ENCODE data around the gene ATP11C.
A peak's percentile ranks its signal among the peaks of the same experiment; 100 is the strongest.
"Not testable (repeated sequence)": the region's sequence is repeated elsewhere in the genome, so short reads cannot be mapped to it uniquely, and the experiment has no call there.

ATP11C gene

GRCh38 chrX:139932901-139933796 is at the start of gene ATP11C:
TSS of gene ATP11C (minus strand) at chrX:139933053. CDS start at chrX:139932042, 1,011 bp downstream.
- DNase-seq: peak; percentile 11

DNA sequence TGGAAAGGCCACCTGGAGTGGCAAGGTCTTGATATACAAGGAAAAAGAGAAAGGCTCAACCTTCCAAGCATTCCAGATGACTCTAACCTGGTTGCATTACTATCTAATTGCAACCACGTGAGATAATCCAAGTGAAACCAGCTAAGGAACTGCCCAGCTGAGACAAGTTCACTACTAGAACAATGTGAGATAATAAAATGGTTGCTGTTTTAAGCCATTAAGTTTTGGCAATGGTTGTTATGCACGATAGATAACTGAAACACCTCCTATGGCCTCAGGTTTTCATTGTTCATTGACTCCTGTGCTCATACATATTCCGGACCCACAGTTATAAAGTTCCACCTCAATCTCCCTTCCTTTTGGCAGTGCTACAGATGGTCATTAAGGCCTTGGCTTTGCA is 41.6 kb upstream of the ATP11C start:
- DNase-seq: no peak

DNA sequence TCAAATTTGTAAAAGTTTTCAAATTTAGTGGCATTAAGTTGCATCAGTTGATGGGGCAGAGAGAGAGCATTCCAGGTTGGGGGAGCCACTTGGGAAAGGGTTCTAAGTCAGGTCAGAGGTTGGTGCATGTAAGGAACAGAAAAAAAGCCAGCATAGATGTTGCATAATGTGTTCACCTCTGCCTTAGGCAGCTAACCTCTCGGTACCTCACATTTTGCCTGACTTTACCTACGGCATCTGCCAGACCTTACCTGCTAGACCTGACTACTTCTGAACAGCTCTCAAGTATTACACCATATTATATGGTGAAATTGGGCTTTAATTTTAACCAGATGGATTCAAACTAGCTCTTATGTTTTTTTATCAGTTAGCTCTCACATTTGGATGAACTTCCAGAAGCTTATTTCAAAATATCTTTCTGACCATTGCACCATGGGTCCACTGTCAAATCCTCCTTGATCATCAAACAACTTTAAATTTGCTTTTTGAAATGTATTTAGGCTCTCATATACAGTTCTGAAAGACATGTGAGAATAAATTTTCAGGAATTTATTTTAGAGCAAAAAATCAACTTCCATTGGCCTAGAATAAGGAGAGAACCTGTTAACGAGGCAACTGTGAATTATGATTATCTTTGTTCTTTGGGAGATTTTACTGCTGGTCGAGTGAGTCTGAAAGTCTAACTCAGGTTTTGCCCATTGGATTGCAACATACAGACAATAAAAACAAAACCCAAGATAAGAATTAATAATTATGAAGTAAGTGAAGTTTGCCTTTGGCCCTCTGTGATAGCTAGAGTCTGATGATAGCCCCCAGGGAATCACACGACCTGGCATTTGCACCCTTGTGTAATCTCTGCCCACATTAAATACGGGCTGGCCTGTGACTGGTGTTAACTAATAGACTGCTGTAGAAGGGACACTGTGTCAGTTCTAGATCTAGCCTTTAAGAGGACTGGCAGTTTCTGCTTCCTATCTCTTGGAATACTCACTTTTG is 40.1 kb upstream of the ATP11C start:
- DNase-seq: no peak

GRCh38 chrX:139972113-139972512 is 39.3 kb upstream of the ATP11C start:
- DNase-seq: no peak

DNA sequence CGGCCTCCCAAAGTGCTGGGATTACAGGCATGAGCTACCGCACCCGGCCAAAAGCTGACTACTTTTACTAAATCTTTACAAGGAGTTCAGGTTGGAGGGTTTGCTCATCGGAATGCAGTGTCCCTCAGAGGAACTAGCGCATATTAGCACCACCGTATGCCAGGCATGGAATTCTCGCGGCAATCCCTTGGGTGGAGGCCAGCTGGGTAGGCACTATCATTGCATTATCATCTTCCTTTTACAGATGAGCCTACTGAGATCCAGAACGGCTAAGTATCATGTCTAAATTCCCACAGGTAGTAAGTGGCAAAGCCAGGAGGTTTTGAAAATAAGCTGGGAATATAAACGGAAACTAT is 38.5 kb upstream of the ATP11C start:
- DNase-seq: no peak

DNA sequence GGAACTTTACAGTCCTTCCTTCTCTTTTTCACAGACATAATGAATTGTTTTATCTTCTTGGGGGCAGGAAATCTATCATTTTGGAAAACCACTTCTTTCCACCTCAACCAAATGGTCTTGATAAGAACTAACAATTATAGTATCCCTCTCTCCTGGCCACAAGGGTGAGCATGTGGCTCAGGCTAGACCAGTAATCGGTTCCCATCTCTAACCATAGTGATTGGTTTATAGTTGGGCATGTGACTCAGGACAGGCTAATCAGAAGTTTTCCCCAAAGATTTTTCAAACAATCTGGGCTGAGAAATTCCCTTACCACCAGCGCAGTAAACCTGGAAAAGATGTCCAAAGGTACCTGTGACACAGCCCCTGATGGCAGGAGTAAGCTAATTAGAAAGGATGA is 36.4 kb upstream of the ATP11C start:
- DNase-seq: no peak

GRCh38 chrX:139967750-139968149 is 34.9 kb upstream of the ATP11C start:
- DNase-seq: no peak

- no peak for DNase-seq
Measured at GRCh38 chrX:139967300-139967699, 34.4 kb upstream of the ATP11C start.

- not testable (repeated sequence) for DNase-seq
Measured at GRCh38 chrX:139966159-139966558, 33.3 kb upstream of the ATP11C start.

- no peak for DNase-seq
Measured at GRCh38 chrX:139965421-139965820, 32.6 kb upstream of the ATP11C start, which contains the start of gene CXorf66. TSS of gene CXorf66 (minus strand) at chrX:139965521. CDS start at chrX:139965496, 25 bp downstream.

- not testable (repeated sequence) for DNase-seq
Measured at GRCh38 chrX:139961091-139961490, 28.2 kb upstream of the ATP11C start.

DNA sequence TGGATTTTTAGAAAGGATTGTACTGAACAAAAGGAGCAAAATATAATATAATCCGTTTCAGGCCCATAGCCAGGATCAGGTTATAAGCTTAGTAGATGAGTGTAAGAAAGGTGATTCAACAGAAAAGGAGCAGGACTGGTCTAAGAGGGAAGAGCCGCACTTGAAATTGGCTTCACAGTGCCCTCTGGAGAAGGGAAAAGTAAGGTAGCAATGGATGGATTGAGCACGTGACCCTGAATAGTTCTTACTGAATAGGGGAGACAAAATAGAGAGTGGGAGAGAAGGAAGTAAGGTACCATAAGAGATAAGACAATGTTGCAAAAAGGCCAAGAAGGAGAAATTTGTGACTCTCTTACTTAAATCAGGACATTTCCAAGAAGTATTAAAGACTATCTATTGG is 16.9 kb upstream of the ATP11C start:
- DNase-seq: no peak

- DNase-seq: no peak
Measured at GRCh38 chrX:139945075-139945474, 12.2 kb upstream of the ATP11C start.

DNA sequence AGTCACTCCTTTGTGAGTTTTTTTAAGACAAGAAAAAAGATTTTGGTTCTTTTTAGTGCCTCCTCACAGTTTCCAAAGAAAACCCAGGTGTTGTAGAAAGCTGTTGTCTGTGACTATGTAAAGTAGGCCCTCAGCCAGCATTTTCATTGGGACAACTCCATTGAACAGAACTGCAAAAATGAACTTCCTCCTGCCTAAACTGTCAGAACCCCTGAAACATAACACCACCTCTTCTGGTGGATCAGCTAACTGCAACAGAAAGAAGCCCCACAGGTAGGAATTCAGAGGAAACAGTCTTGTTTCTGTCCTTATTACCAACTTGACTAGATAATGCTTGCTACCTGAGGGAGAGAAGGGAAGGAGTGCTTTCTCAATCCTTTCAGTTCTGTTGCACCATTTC is 3.4 kb upstream of the ATP11C start:
- DNase-seq: no peak

DNA sequence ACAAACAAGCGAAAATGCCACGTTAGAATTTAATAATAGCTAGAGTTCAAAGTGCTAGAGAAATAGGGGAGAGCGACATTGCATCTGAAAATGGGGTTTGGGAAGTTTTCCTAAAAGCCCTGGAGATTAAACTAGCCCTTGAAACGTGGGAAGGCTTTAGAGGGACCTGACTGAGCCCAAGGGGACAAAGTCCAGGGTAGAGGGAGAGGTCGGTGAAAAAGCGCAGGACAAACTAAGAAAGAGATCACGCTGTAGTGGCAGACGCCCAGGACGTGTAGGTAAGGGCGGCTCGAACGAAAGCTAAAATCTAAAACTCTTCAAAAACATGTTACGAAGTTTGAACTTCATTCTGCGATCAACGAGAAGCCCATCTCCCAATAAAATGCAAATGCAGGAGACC is 1.1 kb upstream of the ATP11C start:
- DNase-seq: no peak

DNA sequence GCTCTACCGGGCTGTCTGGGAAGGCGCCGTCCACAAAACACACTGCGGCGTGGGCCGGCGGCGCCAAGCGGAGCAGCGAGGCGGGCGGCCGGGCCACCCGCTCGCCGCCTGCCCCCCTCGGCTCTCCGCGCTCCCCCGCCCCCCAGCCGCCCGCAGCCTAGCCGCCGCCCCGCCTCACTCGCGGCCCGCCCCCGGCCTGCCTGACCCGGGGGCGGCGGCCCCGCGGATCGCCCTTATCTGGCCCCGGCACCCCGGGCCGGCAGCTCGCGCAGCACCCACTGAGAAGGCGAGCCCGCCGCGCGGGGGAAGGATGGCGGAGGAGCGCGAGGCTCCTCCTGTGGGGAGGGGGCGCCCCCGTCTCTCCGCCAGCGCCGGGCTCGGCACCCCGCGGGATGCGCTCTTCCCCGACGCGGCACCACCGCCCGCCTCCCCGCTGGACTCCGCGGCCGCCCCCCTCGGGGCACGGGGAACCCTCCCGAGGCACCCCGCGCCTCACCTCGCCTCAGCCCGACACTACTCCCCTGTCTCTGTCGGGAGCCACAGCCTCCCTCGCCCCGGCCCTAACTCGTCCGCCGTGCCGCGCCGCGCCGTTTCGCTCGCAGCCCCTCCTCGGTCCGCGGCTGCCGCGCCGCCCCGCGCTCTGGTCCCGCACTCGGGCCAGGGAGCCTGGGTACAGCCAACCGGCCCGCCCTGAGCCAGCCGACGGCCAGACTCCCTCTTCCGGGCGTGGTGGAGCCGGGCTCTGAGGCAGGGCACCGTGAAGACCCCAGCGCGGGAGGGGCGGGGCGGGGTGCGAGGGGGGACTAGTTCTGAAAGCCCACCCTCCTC is 566 bp downstream of the ATP11C start:
- no peak for DNase-seq

DNA sequence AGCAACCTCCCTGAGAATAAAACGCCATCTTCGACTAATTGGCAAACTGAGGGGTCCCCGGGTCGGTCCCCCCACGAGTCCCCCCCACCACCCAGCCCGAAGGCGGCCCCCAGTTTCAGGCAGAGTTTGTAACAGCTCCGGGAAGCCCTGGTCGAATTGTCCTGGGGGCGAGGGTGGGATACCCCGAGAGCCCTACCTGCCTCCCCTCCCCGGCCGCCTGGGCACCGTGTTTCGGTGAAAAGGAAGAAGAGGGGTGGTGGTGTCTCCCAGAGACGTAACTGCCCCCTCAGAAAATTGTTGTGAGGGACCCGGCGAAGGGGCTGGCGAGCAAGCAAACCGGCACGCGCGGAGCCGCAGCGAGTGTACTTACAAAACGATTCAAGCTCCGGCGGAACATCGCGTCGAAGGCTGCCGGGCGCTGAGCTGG is 1.2 kb downstream of the ATP11C start:
- DNase-seq: no peak

GRCh38 chrX:139930916-139931645 is 1.8 kb downstream of the ATP11C start:
- no peak for DNase-seq

GRCh38 chrX:139930401-139930800 is 2.5 kb downstream of the ATP11C start:
- DNase-seq: no peak

GRCh38 chrX:139929876-139930275 is 3.0 kb downstream of the ATP11C start:
- DNase-seq: no peak

DNA sequence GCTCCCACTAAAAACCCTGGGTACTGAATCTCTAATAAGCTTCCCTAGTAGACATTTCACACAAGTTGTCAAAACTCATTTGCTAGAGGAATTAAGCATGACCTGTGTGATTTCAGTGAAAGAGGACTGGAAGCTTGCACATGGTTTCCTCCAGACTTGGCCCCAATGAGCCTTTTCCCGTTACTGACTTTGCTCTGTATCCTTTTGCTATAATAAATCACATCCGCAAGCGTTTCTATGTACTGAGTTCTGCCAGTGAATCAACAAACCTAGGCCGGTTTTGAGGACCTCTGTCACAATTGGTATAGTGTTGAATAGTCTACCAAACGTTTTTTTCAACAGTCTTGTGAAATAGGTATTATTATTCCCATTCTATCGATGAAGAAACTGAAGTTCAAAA is 8.2 kb downstream of the ATP11C start:
- no peak for DNase-seq
